ENCODE data around the gene ADGRB3. TPM values are rescaled to one million over a fixed set of nuclear protein-coding genes. Genes with fewer than 3 reads are reported as not detected.
"Not testable (repeated sequence)": the region's sequence is repeated elsewhere in the genome, so short reads cannot be mapped to it uniquely, and the experiment has no call there.

Gene ADGRB3
- total RNA-seq, 1 donor from 2014 or later: 0.20 TPM

- no peak for ATAC-seq
Measured at GRCh38 chr6:68650142-68650541, 15.1 kb downstream of the ADGRB3 start.

- no peak for ATAC-seq
Measured at GRCh38 chr6:68651011-68651985, 16.2 kb downstream of the ADGRB3 start.

- ATAC-seq: no peak
Measured at GRCh38 chr6:68652117-68652536, 17.0 kb downstream of the ADGRB3 start.

GRCh38 chr6:68653074-68653705 is 18.1 kb downstream of the ADGRB3 start:
- no peak for ATAC-seq

- ATAC-seq: no peak
Measured at GRCh38 chr6:68653706-68654089, 18.6 kb downstream of the ADGRB3 start.

- ATAC-seq: no peak
Measured at GRCh38 chr6:68654134-68654533, 19.1 kb downstream of the ADGRB3 start.

- no peak for ATAC-seq
Measured at GRCh38 chr6:68655028-68655427, 19.9 kb downstream of the ADGRB3 start.

- no peak for ATAC-seq
Measured at GRCh38 chr6:68657374-68658139, 22.5 kb downstream of the ADGRB3 start.

GRCh38 chr6:68658338-68658737 is 23.3 kb downstream of the ADGRB3 start:
- no peak for ATAC-seq

- no peak for ATAC-seq
Measured at GRCh38 chr6:68673255-68673654, 38.2 kb downstream of the ADGRB3 start.

- ATAC-seq: no peak
Measured at GRCh38 chr6:68675548-68675947, 40.5 kb downstream of the ADGRB3 start.

GRCh38 chr6:68676094-68676493 is 41.0 kb downstream of the ADGRB3 start:
- ATAC-seq: not testable (repeated sequence)

GRCh38 chr6:68677058-68677457 is 42.0 kb downstream of the ADGRB3 start:
- no peak for ATAC-seq

GRCh38 chr6:68679399-68679798 is 44.3 kb downstream of the ADGRB3 start:
- no peak for ATAC-seq

GRCh38 chr6:68680264-68680663 is 45.2 kb downstream of the ADGRB3 start:
- ATAC-seq: no peak

- no peak for ATAC-seq
Measured at GRCh38 chr6:68689910-68690309, 54.8 kb downstream of the ADGRB3 start.

GRCh38 chr6:68691120-68691519 is 56.0 kb downstream of the ADGRB3 start:
- no peak for ATAC-seq

GRCh38 chr6:68693271-68693670 is 58.2 kb downstream of the ADGRB3 start:
- ATAC-seq: no peak

GRCh38 chr6:68695403-68695802 is 60.3 kb downstream of the ADGRB3 start:
- ATAC-seq: no peak

- ATAC-seq: no peak
Measured at GRCh38 chr6:68695838-68696237, 60.8 kb downstream of the ADGRB3 start.

GRCh38 chr6:68697394-68697793 is 62.3 kb downstream of the ADGRB3 start:
- ATAC-seq: no peak

GRCh38 chr6:68701159-68701558 is 66.1 kb downstream of the ADGRB3 start:
- no peak for ATAC-seq

GRCh38 chr6:68704485-68704884 is 69.4 kb downstream of the ADGRB3 start:
- ATAC-seq: no peak
